SK-N-SH treated with all-trans-retinoic acid at 6 μM for 48 hours (cell line): ENCODE data around the gene OCA2.

Experiments used
- ATAC-seq: fragments of 200-7000 bp; cut with Tn5 transposase; 3 replicates; pipeline ENCODE4 v1.9.1; 2020; ENCODE audit warnings: mild to moderate bottlenecking, moderate library complexity
- ARNTL ChIP-seq: fragments of 450-650 bp; formaldehyde crosslinking; IDR thresholded peaks from 2 replicates; pipeline ENCODE4 v1.5.0; 2020; ENCODE audit warnings: low read depth, mild to moderate bottlenecking, moderate library complexity, borderline replicate concordance
- BACH2 ChIP-seq: fragments of 250-450 bp; sonication (Bioruptor Pico); IDR thresholded peaks from 2 replicates; pipeline ENCODE4 v1.9.0; 2021; ENCODE audit warnings: mild to moderate bottlenecking, borderline replicate concordance
- CREB5 ChIP-seq: fragments of 250-450 bp; sonication (Bioruptor Pico); IDR thresholded peaks from 2 replicates; pipeline ENCODE4 v1.5.1; 2020; ENCODE audit warnings: low read depth, mild to moderate bottlenecking, moderate library complexity
- CSDC2 ChIP-seq: fragments of 250-450 bp; sonication (Bioruptor Pico); IDR thresholded peaks from 2 replicates; pipeline ENCODE4 v1.5.0; 2020; ENCODE audit warnings: mild to moderate bottlenecking, moderate library complexity
- CSRNP3 ChIP-seq: fragments of 250-450 bp; sonication (Bioruptor Pico); IDR thresholded peaks from 2 replicates; pipeline ENCODE4 v1.5.1; 2021; ENCODE audit warnings: mild to moderate bottlenecking, moderate library complexity
- ESRRG ChIP-seq: fragments of 250-450 bp; sonication (Bioruptor Pico); IDR thresholded peaks from 2 replicates; pipeline ENCODE4 v1.6.1; 2021; ENCODE audit warnings: mild to moderate bottlenecking
- GLIS3 ChIP-seq: fragments of 250-450 bp; sonication (Bioruptor Pico); IDR thresholded peaks from 2 replicates; pipeline ENCODE4 v1.5.0; 2020; ENCODE audit warnings: mild to moderate bottlenecking, moderate library complexity
- OSR1 ChIP-seq: fragments of 250-450 bp; sonication (Bioruptor Pico); IDR thresholded peaks from 2 replicates; pipeline ENCODE4 v1.8.0; 2022; ENCODE audit warnings: moderate library complexity, mild to moderate bottlenecking, inconsistent platforms
- POU6F1 ChIP-seq: fragments of 250-450 bp; sonication (Bioruptor Pico); IDR thresholded peaks from 2 replicates; pipeline ENCODE4 v1.8.0; 2021; ENCODE audit warnings: low read depth, mild to moderate bottlenecking, moderate library complexity, borderline replicate concordance
- RARB ChIP-seq: fragments of 250-450 bp; sonication (Bioruptor Pico); IDR thresholded peaks from 2 replicates; pipeline ENCODE4 v1.8.0; 2021; ENCODE audit warnings: mild to moderate bottlenecking, moderate library complexity
- SNAI2 ChIP-seq: fragments of 250-450 bp; sonication (Bioruptor Pico); IDR thresholded peaks from 2 replicates; pipeline ENCODE4 v1.5.0; 2020; ENCODE audit warnings: mild to moderate bottlenecking, moderate library complexity
- TCF4 ChIP-seq: fragments of 250-450 bp; sonication (Bioruptor Pico); IDR thresholded peaks from 2 replicates; pipeline ENCODE4 v1.8.0; 2021; ENCODE audit warnings: mild to moderate bottlenecking, moderate library complexity, borderline replicate concordance
- TSHZ2 ChIP-seq: fragments of 250-450 bp; sonication (Bioruptor Pico); IDR thresholded peaks from 2 replicates; pipeline ENCODE4 v1.5.0; 2020; ENCODE audit warnings: mild to moderate bottlenecking, moderate library complexity
- ZC3H10 ChIP-seq: fragments of 250-450 bp; sonication (Bioruptor Pico); IDR thresholded peaks from 2 replicates; pipeline ENCODE4 v1.5.1; 2021; ENCODE audit warnings: mild to moderate bottlenecking, moderate library complexity
- ZFP3 ChIP-seq: fragments of 250-450 bp; sonication (Bioruptor Pico); IDR thresholded peaks from 2 replicates; pipeline ENCODE4 v1.5.0; 2020; ENCODE audit warnings: mild to moderate bottlenecking, moderate library complexity
- ZNF565 ChIP-seq: fragments of 450-650 bp; formaldehyde crosslinking; conservative IDR thresholded peaks from 2 replicates; pipeline ENCODE4 v1.5.0; 2020; ENCODE audit warnings: low read depth, mild to moderate bottlenecking, moderate library complexity
- ZNF70 ChIP-seq: fragments of 450-650 bp; formaldehyde crosslinking; IDR thresholded peaks from 2 replicates; pipeline ENCODE4 v1.5.0; 2020; ENCODE audit warnings: mild to moderate bottlenecking, moderate library complexity
- ZNF8 ChIP-seq: fragments of 450-650 bp; formaldehyde crosslinking; IDR thresholded peaks from 2 replicates; pipeline ENCODE4 v1.5.0; 2020; ENCODE audit warnings: mild to moderate bottlenecking, moderate library complexity
- TF ChIP-seq, protein P1 (sequence below): fragments of 250-450 bp; sonication (Bioruptor Pico); IDR thresholded peaks from 2 replicates; pipeline ENCODE4 v1.8.0; 2020; ENCODE audit warnings: mild to moderate bottlenecking, moderate library complexity, borderline replicate concordance

The OCA2 gene

DNA sequence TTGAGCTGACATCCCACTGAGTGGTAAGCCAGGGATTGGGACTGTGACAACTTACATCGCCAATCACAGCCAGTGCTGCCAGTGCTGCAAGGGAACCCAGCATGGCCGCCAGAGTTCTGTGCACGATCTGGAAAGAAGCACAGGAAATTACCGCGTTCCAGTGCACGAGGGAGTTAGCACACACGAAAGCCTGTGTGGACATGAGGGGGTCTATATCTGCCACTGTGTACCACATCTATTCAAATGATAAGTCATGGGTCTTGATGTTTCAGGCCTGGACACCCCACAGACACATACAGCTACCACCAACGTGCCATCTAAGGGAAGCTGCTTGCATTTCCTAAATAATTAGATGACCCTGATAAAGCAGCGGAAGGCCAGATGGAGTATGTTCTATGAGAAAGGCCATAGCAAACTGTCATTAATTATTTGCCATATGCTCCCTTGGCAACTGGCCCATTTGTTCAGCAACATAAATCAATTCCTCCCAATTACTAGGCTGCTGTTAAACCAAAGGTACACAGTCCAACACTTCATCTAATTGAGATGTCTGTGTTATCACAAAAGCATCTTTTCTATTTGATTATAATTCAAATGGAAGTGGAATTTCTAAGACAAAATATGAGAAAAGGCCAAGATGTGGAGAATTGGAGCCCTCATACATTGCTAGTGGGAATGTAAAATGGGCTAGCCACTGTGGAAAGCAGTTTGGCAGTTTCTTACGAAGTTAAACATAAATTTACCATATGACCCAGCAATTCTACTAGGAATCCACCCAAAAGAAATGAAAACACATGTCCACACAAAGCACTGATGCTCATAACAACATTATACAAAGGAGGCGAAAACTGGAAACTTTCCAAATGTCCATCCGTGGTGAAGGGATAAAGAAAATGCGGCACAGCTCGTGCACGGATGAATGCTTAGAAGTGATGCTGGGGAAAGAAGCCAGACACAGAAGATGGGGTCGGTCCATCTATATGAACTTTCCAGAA lies 108.3 kb downstream of the OCA2 start:
- no peak; the same call in 2 of the 3 replicates for ATAC-seq
- TF ChIP-seq ZNF8 (CRISPR knock-in tag) (no peak), ZNF565 (CRISPR knock-in tag) (no peak), TCF4 (CRISPR knock-in tag) (peak; percentile 89; the same call in 1 of the 2 replicates), TSHZ2 (peak; percentile 42; the same call in 1 of the 2 replicates), CSDC2 (CRISPR knock-in tag) (no peak)

GRCh38 chr15:27989838-27990237 lies 109.3 kb downstream of the OCA2 start:
- TF ChIP-seq ZNF8 (CRISPR knock-in tag) (no peak), ZFP3 (no peak), CSDC2 (CRISPR knock-in tag) (no peak), BACH2 (CRISPR knock-in tag) (no peak), SNAI2 (CRISPR knock-in tag) (no peak), ZNF70 (no peak), TCF4 (CRISPR knock-in tag) (no peak), ZC3H10 (CRISPR knock-in tag) (no peak), OSR1 (no peak), RARB (no peak), ESRRG (CRISPR knock-in tag) (no peak)
- TF ChIP-seq, protein P1, sequence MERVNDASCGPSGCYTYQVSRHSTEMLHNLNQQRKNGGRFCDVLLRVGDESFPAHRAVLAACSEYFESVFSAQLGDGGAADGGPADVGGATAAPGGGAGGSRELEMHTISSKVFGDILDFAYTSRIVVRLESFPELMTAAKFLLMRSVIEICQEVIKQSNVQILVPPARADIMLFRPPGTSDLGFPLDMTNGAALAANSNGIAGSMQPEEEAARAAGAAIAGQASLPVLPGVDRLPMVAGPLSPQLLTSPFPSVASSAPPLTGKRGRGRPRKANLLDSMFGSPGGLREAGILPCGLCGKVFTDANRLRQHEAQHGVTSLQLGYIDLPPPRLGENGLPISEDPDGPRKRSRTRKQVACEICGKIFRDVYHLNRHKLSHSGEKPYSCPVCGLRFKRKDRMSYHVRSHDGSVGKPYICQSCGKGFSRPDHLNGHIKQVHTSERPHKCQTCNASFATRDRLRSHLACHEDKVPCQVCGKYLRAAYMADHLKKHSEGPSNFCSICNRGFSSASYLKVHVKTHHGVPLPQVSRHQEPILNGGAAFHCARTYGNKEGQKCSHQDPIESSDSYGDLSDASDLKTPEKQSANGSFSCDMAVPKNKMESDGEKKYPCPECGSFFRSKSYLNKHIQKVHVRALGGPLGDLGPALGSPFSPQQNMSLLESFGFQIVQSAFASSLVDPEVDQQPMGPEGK (CRISPR knock-in tag), result no peak
- ATAC-seq, result no peak

GRCh38 chr15:27989427-27989826 lies 109.7 kb downstream of the OCA2 start:
- ATAC-seq, result no peak
- TF ChIP-seq ZNF565 (CRISPR knock-in tag) (no peak), POU6F1 (CRISPR knock-in tag) (no peak), CREB5 (CRISPR knock-in tag) (no peak), CSRNP3 (CRISPR knock-in tag) (no peak), CSDC2 (CRISPR knock-in tag) (no peak), GLIS3 (CRISPR knock-in tag) (no peak), SNAI2 (CRISPR knock-in tag) (no peak), ARNTL (CRISPR knock-in tag) (no peak), OSR1 (no peak), ESRRG (CRISPR knock-in tag) (no peak), ZC3H10 (CRISPR knock-in tag) (no peak)
- TF ChIP-seq, protein P1 (CRISPR knock-in tag), result no peak
